H9 (cell line): ENCODE measurements around the gene MRPS16. TPM values are rescaled to one million over a fixed set of nuclear protein-coding genes. Genes with fewer than 3 reads are reported as not detected.

ENCODE experiments used
- DNase-seq: peaks from one replicate; pipeline ENCODE4 v3.0.0-alpha.2; 2017
- H2AFZ ChIP-seq: one replicate; pipeline ENCODE4 v1.6.1; 2013; ENCODE audit warnings: mild to moderate bottlenecking, low read length, control low read depth, moderate library complexity
- H2AK5ac ChIP-seq: 2 replicates; pipeline ENCODE4 v1.6.1; 2013; ENCODE audit warnings: low read length, control low read depth, mixed read lengths; ENCODE audit not compliant: insufficient read length
- H2BK120ac ChIP-seq: one replicate; pipeline ENCODE4 v1.6.1; 2013; ENCODE audit warnings: low read depth, mild to moderate bottlenecking, low read length, control low read depth, inconsistent platforms; ENCODE audit not compliant: poor library complexity, severe bottlenecking
- H2BK12ac ChIP-seq: 2 replicates; pipeline ENCODE4 v1.6.1; 2013; ENCODE audit warnings: low read length, control low read depth, mixed read lengths, low read depth; ENCODE audit not compliant: insufficient read length
- H2BK15ac ChIP-seq: 2 replicates; pipeline ENCODE4 v1.6.1; 2013; ENCODE audit warnings: low read depth, low read length, control low read depth
- H2BK20ac ChIP-seq: one replicate; pipeline ENCODE4 v1.6.1; 2013; ENCODE audit warnings: low read depth, mild to moderate bottlenecking, low read length, control low read depth, inconsistent platforms; ENCODE audit not compliant: poor library complexity, severe bottlenecking
- H2BK5ac ChIP-seq: 2 replicates; pipeline ENCODE4 v1.6.1; 2013; ENCODE audit warnings: low read length, control low read depth, mixed read lengths; ENCODE audit not compliant: insufficient read length
- H3K14ac ChIP-seq: 2 replicates; pipeline ENCODE4 v1.6.1; 2013; ENCODE audit warnings: low read length, control low read depth; ENCODE audit not compliant: insufficient read depth
- H3K18ac ChIP-seq: 2 replicates; pipeline ENCODE4 v1.6.1; 2013; ENCODE audit warnings: low read depth, mild to moderate bottlenecking, mixed read lengths, low read length, control low read depth; ENCODE audit not compliant: insufficient read length
- H3K23ac ChIP-seq: 2 replicates; pipeline ENCODE4 v1.6.1; 2013; ENCODE audit warnings: low read length, control low read depth, mixed read lengths, low read depth; ENCODE audit not compliant: insufficient read length
- H3K23me2 ChIP-seq: 2 replicates; pipeline ENCODE4 v1.6.1; 2013; ENCODE audit warnings: low read depth, mild to moderate bottlenecking, mixed read lengths, low read length, control low read depth; ENCODE audit not compliant: insufficient read length, poor library complexity, severe bottlenecking
- H3K27ac ChIP-seq: 2 replicates; pipeline ENCODE4 v1.5.1; 2013; ENCODE audit warnings: low read length, control low read depth, mixed read lengths, low read depth; ENCODE audit not compliant: insufficient read length
- H3K27me3 ChIP-seq: 2 replicates; pipeline ENCODE4 v1.6.1; 2013; ENCODE audit warnings: low read length, control low read depth, inconsistent platforms; ENCODE audit not compliant: insufficient read depth
- H3K4ac ChIP-seq: 2 replicates; pipeline ENCODE4 v1.6.1; 2013; ENCODE audit warnings: low read depth, mild to moderate bottlenecking, control low read depth, inconsistent platforms, low read length, moderate library complexity
- H3K4me1 ChIP-seq: 2 replicates; pipeline ENCODE4 v1.6.1; 2013; ENCODE audit warnings: low read length, control low read depth, inconsistent platforms; ENCODE audit not compliant: insufficient read depth
- H3K4me2 ChIP-seq: 2 replicates; pipeline ENCODE4 v1.6.1; 2013; ENCODE audit warnings: low read length, control low read depth, mixed read lengths; ENCODE audit not compliant: insufficient read length, insufficient read depth
- H3K56ac ChIP-seq: 2 replicates; pipeline ENCODE4 v1.6.1; 2013; ENCODE audit warnings: low read depth, mild to moderate bottlenecking, mixed read lengths, low read length, control low read depth; ENCODE audit not compliant: insufficient read length
- H3K79me1 ChIP-seq: 2 replicates; pipeline ENCODE4 v1.6.1; 2013; ENCODE audit warnings: low read depth, mild to moderate bottlenecking, moderate library complexity, low read length, control low read depth, inconsistent platforms; ENCODE audit not compliant: insufficient read depth, poor library complexity, severe bottlenecking
- H3K79me2 ChIP-seq: 2 replicates; pipeline ENCODE4 v1.6.1; 2013; ENCODE audit warnings: low read length, control low read depth, inconsistent platforms; ENCODE audit not compliant: insufficient read depth
- H3K9ac ChIP-seq: 2 replicates; pipeline ENCODE4 v1.6.1; 2013; ENCODE audit warnings: low read length, control low read depth, mixed read lengths; ENCODE audit not compliant: insufficient read length; ENCODE audit errors: extremely low read depth
- H3K9me3 ChIP-seq: one replicate; pipeline ENCODE4 v1.6.1; 2013; ENCODE audit warnings: low read depth, low read length, inconsistent platforms; ENCODE audit not compliant: control insufficient read depth
- H3T11ph ChIP-seq: one replicate; pipeline ENCODE4 v1.6.1; 2013; ENCODE audit warnings: mild to moderate bottlenecking, low read length, control low read depth, inconsistent platforms
- H4K20me1 ChIP-seq: one replicate; pipeline ENCODE4 v1.6.1; 2013; ENCODE audit not compliant: control insufficient read depth, insufficient read length, insufficient read depth
- H4K5ac ChIP-seq: 2 replicates; pipeline ENCODE4 v1.6.1; 2013; ENCODE audit warnings: low read depth, mild to moderate bottlenecking, mixed read lengths, low read length, control low read depth; ENCODE audit not compliant: insufficient read length
- H4K8ac ChIP-seq: replicated peaks from 2 replicates; pipeline ENCODE4 v1.6.1; 2013; ENCODE audit warnings: low read length, control low read depth, mixed read lengths, low read depth; ENCODE audit not compliant: insufficient read length
- H4K91ac ChIP-seq: 2 replicates; pipeline ENCODE4 v1.6.1; 2013; ENCODE audit warnings: low read depth, mild to moderate bottlenecking, moderate library complexity, mixed read lengths, low read length, control low read depth; ENCODE audit not compliant: insufficient read length
- H3K27ac Mint-ChIP-seq, 3 experiments: 2 replicates in 2 of 3; 3 replicates in 1 of 3; pipeline ENCODE4 v1.8.0; 2020 to 2021; ENCODE audit warnings: mixed read lengths in 3 of 3, mild to moderate bottlenecking in 1 of 3, moderate library complexity in 1 of 3
- H3K27me3 Mint-ChIP-seq: 2 replicates; pipeline ENCODE4 v1.8.0; 2021; ENCODE audit warnings: low read depth, mild to moderate bottlenecking, moderate library complexity, mixed read lengths
- H3K36me3 Mint-ChIP-seq, 3 experiments: 2 replicates in 2 of 3; 3 replicates in 1 of 3; pipeline ENCODE4 v1.8.0; 2020 to 2021; ENCODE audit warnings: low read depth in 3 of 3, mixed read lengths in 3 of 3; ENCODE audit not compliant: insufficient read depth in 1 of 3
- H3K4me1 Mint-ChIP-seq, 2 experiments: 2 replicates each; pipeline ENCODE4 v1.8.0; 2020; ENCODE audit warnings: mixed read lengths in 2 of 2
- H3K4me3 Mint-ChIP-seq, 2 experiments: 2 replicates in 1 of 2; 3 replicates in 1 of 2; pipeline ENCODE4 v1.8.0; 2020 to 2021; ENCODE audit warnings: mild to moderate bottlenecking in 2 of 2, mixed read lengths in 2 of 2, moderate library complexity in 1 of 2
- H3K9me3 Mint-ChIP-seq, 2 experiments: 2 replicates in 1 of 2; 3 replicates in 1 of 2; pipeline ENCODE4 v1.8.0; 2020; ENCODE audit warnings: mild to moderate bottlenecking in 2 of 2, mixed read lengths in 2 of 2, moderate library complexity in 1 of 2
- CTCF ChIP-seq: fragments of 200-600 bp; sonication (generic); conservative IDR thresholded peaks from 3 replicates; pipeline ENCODE4 v1.8.0; 2021; ENCODE audit warnings: antibody characterized with exemption, mild to moderate bottlenecking
- WGBS: extraction: QIAGEN DNeasy Blood & Tissue Kit; methylation state at CpG from one replicate; pipeline ENCODE4 v1.1.7; 2013; ENCODE audit warnings: missing lambda C conversion rate, low lambda C conversion rate, mixed read lengths; ENCODE audit not compliant: insufficient read length; ENCODE audit errors: extremely low coverage; 5-methylcytosine and 5-hydroxymethylcytosine counted together
- total RNA-seq: library from RNA; stranded (reverse); gene quantifications from 2 replicates; pipeline ENCODE4 v1.2.1, GENCODE V29; 2021

Gene MRPS16
- total RNA-seq, 1 experiment from 2014 or later: 122 TPM

DNA sequence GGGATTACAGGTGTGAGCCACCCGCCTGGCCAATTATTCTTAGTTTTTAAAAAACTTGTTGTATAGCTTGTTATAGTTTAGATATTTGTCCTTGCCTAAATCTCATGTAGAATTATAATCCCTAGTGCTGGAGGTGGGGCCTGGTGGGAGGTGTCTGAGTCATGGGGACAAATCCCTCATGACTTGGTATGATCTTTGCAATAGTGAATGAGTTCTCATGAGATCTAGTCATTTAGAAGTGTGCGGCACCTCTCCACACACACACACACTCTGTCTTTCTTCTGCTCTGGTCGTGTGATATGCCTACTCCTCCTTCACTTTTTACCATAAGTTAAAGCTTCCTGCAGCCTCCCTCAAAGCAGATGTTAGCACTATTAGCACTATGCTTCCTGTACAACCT is 47.4 kb downstream of the MRPS16 start:
- Histone ChIP-seq H2BK12ac (no peak overlapping the region), H2BK5ac (no peak overlapping the region), H3K4me2 (no peak overlapping the region), H2AK5ac (no peak overlapping the region), H4K8ac (no peak overlapping the region), H4K5ac (no peak overlapping the region), H3K4ac (no peak overlapping the region), H3K27me3 (no peaks in the 10 kb centered on the region), H3K23ac (no peak overlapping the region), H2BK120ac (no peak overlapping the region), H3K27ac (no peak overlapping the region), H2AFZ (no peak overlapping the region), H3K23me2 (no peaks in the 10 kb centered on the region), H2BK20ac (no peak overlapping the region), H3K9me3 (peaks cover 17% of the 10 kb centered on the region), H3K18ac (no peak overlapping the region), H3K9ac (no peak overlapping the region), H3K79me1 (no peaks in the 10 kb centered on the region), H4K20me1 (no peaks in the 10 kb centered on the region), H3K4me1 (no peaks in the 10 kb centered on the region), H3K79me2 (no peaks in the 10 kb centered on the region), H3K56ac (no peak overlapping the region), H3K14ac (no peak overlapping the region), H4K91ac (no peak overlapping the region), H2BK15ac (no peak overlapping the region), H3T11ph (no peak overlapping the region)
- peaks cover 27 to 32% of the 10 kb centered on the region in 2 experiments for H3K9me3 Mint-ChIP-seq
- H3K27ac Mint-ChIP-seq: no peak overlapping the region
- no peak overlapping the region; a peak in 1 of 5 replicates for H3K4me3 Mint-ChIP-seq
- H3K27me3 Mint-ChIP-seq: no peaks in the 10 kb centered on the region; the same call in 1 of the 2 replicates
- no peak for DNase-seq
- no peaks in the 10 kb centered on the region for H3K4me1 Mint-ChIP-seq
- H3K36me3 Mint-ChIP-seq: peaks cover 22 to 48% (median 34%) of the 10 kb centered on the region in 3 experiments
- no peak for TF ChIP-seq CTCF
- no CpG with 5 or more reads among the region's 3 CpGs for WGBS

Other genes starting within 250 kb of the MRPS16 start
- gene P4HA1, start 155.8 kb downstream of the MRPS16 start, total RNA-seq: 47.8 and 48.6 TPM in 2 replicates
- gene NUDT13, start 142.2 kb downstream of the MRPS16 start, total RNA-seq: 1.5 and 1.6 TPM in 2 replicates
- 39.9 and 41.6 TPM in 2 replicates for gene ECD, start 84.6 kb downstream of the MRPS16 start, total RNA-seq
- gene FAM149B1, start 84.5 kb downstream of the MRPS16 start, total RNA-seq: 16.8 and 17.9 TPM in 2 replicates
- gene DNAJC9, start 5.4 kb downstream of the MRPS16 start, total RNA-seq: 45.7 and 47.7 TPM in 2 replicates
- 0.24 and 0.26 TPM in 2 replicates for gene CFAP70, start 106.2 kb upstream of the MRPS16 start, total RNA-seq
- 77.6 and 84.6 TPM in 2 replicates for gene ANXA7, start 161.4 kb upstream of the MRPS16 start, total RNA-seq
- gene MSS51, start 180.9 kb upstream of the MRPS16 start, total RNA-seq: 1.4 and 1.9 TPM in 2 replicates
- gene PPP3CB, start 243.4 kb upstream of the MRPS16 start, total RNA-seq: 37.2 and 37.3 TPM in 2 replicates